Stimulated activated CD4-positive, alpha-beta T cell treated with anti-CD3 and anti-CD28 coated beads, Interleukin-4, amount 100 ng/mL, for 4 hours (primary cell): Measurements from ENCODE around the gene ADAMTSL2.

Experiments used
- DNase-seq, 2 experiments: peaks; one replicate each; pipeline ENCODE4 v3.0.0-alpha.2; 2020

The ADAMTSL2 gene

GRCh38 chr9:133536080-133536479, 1.6 kb downstream of the ADAMTSL2 start:
- no peak for DNase-seq

- DNase-seq, result no peak
Measured at GRCh38 chr9:133536536-133536935, 2.0 kb downstream of the ADAMTSL2 start.

GRCh38 chr9:133537257-133537656, 2.8 kb downstream of the ADAMTSL2 start:
- DNase-seq, result no peak

DNA sequence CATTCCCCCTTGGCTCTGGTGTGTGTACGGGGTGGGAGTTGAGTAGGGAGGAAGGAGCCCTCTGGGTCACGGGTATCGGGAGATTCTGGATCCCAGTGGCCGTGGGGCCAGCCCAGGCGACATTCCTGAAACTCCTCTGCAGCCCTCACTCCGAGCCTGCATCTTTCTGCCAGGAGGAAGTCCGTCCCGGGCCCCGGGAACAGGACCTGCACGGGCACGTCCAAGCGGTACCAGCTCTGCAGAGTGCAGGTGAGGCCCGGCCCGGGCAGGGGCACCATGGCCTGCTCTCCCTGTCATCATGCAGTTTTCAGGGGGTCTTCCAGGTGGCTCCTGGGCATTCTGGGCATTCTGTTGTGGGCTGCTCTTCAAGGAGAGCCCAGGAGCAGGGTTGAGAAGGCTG, 3.7 kb downstream of the ADAMTSL2 start:
- no peak for DNase-seq

DNA sequence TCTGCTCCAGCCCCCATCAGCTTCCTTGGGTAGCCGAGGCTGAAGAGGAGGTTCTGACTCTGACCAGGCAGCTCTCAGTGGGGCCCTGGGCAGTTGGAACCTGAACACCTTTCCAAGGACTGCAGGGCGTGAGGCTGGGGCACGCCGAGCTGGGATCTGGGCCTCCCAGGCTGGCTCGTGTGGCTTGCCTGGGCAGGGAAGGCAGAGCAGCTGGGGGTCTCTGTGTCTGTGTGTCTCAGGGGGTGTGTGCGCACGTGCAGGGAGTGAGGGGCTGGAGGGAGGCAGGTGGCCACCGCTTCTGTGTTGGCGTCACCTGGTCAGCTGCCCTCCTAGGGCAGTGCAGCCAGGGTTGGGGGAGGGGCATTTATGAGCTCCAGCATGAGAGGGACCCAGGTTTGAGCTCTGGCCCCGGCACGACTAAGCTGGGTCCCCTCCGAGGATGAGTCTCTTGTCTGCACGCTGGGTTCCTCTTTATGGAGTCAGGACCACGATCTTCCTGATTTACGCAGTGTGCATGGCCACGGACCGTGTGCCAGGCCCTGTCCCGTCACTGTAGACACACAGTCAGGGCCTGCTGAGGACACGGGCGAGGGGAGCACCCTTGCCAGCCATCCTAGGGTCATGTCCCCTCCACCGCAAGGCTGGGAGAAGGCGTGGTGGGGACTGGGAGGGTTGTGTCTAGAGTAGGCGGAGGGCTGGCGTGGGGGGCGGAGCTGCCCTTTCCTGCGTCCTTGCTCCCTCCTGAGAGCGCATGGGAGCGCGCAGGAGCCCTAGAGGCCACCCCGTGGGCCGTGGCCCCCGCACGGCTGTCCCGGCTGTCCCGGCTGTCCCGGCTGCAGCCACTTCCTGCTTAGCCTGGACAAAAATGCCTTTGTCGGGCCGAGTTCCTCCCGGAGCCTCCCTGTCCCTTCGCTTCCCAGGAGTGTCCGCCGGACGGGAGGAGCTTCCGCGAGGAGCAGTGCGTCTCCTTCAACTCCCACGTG, 4.6 kb downstream of the ADAMTSL2 start:
- no peak for DNase-seq

DNA sequence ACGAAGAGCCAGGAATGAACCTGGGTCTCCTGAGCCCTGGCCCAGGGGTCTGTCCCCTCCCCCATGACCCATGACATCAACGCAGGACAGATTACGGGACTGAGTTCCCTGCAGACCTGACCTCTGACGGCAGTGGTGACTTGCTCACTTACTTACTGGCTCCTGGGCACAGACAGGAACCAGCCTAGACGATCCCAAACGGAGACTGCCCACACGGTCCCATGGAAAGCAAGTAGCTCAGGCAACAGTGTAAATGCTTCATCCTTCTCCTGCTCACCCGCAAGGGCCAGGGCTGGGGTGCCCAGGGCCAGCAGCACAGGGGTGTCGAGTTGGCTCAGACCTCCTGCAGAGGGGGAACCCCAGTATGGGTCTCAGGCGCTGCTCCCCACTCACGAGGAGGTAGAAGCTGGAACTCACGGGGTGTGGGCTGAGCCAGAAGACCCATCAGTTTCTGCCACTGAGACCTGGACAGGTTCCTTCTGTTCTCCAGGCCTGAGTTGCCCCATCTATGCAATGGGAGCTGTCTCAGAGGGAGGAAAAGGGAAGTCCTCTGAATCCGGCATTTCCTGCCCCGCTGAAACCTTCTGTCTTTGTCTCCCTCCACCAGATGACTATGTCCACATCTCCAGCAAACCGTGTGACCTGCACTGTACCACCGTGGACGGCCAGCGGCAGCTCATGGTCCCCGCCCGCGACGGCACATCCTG, 5.6 kb downstream of the ADAMTSL2 start:
- no peak for DNase-seq

DNA sequence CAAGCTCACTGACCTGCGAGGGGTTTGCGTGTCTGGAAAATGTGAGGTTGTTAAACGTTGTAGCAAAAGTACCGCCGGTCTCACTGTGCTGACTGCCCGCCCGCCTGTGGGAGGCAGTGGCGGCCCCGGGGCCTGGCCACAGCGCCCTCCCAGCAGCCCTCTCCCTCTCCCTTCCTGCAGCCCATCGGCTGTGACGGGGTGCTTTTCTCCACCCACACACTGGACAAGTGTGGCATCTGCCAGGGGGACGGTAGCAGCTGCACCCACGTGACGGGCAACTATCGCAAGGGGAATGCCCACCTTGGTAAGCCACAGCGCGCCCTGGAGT, 6.2 kb downstream of the ADAMTSL2 start:
- no peak for DNase-seq

DNA sequence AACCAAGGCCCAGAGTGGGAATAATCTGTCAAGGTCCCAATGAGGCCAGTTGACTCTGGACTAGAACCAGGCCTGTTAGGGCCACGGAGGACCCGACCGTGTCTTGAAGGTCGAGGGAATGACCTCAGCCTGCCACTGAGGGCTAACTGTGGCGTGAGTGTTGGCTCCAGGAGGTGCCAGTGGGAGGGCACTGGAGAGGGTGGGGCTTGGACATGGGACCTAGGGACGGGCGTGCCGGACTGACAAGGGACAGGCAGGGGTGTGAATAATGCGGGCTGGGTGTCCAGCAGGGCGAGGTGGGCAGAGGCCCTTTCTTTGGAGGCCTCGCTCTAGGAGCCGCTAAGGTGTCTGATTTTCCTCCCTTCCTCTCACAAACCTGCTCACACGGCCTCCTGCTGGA, 7.5 kb downstream of the ADAMTSL2 start:
- DNase-seq, result no peak

DNA sequence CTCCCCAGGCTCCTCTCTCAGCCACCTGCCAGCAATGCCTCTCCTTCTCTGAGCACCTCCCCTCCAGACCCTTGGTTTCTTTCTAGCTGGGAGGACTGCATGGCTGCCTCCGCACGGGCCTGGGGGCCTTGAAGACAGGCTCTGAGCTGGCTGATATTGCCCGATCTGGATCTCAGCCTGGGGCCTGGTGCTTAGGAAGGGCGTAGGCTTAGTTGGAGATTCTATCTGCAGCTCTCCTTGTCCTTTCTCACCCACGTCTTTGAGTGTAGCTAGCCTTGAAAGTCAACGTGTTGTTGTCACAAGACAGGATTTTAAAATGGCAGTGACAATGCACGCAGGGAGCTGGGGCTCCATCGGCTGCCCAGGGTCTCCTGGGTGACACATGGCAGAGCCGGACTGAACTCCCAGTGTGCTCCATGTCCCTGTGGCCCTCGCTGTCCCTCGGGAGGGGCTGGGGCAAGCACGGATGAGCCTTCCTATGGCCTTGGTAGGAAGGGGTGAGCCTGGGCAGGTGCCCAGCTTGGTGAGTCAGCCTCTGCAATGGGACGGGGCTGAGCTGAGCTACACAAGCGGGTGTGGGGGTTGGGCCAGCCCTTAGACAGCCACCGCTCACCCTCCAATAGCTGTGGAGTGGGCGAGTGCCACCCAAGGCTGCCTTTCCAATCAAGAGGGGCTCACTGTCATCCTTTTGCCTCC, 9.4 kb downstream of the ADAMTSL2 start:
- no peak for DNase-seq

DNA sequence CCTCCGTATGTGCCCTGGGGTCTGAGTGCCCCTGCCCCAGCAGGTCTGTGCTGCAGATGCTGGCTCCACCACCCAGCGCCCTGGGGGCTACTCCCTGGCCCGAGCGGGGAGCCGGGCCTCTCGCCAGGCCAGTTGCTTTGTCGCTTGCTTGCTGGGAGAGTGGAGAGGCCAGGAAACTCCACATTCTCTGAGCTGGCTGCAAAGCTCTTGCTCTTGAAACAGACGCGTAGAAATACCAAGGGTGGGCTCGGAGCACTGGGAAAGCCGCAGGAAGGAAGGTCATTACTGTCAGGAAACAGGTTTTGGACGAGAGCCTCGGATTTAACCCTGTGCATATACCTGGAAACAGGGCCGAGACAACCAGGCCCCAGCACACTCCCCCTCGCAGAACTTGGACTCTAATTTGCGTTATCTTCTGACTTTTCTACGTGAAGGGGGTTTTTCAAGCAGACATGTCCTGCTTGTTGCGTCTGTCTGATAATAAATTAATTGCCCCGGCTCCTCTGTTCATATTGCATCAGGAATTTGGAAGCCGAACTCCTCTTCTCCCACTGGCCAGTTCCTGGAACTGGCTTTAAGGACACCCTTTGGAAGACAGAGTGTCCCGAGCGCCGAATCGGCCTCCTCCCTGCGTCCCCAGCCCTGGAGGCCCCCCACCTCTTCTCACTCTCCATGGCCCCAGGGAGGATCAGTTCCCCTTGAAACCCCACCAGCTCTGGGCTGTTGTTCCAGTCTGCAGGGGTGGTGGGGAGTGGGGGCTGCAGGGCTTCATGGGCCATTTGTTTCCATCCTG, 11.2 kb downstream of the ADAMTSL2 start:
- no peak for DNase-seq

GRCh38 chr9:133546287-133546680, 11.8 kb downstream of the ADAMTSL2 start:
- DNase-seq, result no peak

DNA sequence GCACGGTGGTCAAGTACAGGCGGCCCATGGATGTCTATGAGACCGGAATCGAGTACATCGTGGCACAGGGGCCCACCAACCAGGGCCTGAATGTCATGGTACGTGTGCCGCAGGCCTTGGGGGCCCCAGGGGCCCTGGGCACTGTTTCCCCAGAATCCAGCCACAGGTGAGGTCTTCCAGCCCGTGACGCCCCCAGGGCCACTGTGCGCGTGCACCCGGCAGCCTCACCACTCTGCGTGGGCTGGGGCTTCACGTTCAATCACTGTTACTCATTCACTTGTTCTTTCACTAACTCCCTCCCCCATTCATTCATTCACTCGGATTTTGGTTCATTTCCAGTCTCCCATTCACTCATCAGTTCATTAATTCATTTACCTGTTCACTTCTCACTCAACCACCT, 12.6 kb downstream of the ADAMTSL2 start:
- no peak for DNase-seq

- no peak for DNase-seq
Measured at GRCh38 chr9:133551446-133551845, 16.9 kb downstream of the ADAMTSL2 start.

DNA sequence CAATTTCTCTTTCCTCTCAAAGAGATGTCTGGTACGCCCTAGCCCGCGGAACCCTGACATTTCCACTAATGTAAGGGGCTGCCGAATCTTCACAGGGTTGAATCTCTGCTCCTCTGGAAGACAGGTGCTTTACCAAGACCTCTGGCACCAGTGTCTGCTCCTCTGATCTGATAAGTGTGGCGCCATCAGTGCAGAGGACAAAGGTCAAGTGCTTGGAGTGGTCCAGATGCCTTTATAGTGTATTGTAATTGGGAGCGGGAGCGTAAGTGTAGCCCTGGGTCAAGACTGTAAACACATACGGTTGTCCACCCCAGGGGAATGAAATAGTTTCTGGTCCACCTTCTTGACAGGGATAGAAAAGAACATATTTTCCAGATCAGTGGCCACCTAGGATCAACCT, 17.7 kb downstream of the ADAMTSL2 start:
- no peak for DNase-seq

GRCh38 chr9:133553123-133553522, 18.6 kb downstream of the ADAMTSL2 start:
- DNase-seq, result no peak

DNA sequence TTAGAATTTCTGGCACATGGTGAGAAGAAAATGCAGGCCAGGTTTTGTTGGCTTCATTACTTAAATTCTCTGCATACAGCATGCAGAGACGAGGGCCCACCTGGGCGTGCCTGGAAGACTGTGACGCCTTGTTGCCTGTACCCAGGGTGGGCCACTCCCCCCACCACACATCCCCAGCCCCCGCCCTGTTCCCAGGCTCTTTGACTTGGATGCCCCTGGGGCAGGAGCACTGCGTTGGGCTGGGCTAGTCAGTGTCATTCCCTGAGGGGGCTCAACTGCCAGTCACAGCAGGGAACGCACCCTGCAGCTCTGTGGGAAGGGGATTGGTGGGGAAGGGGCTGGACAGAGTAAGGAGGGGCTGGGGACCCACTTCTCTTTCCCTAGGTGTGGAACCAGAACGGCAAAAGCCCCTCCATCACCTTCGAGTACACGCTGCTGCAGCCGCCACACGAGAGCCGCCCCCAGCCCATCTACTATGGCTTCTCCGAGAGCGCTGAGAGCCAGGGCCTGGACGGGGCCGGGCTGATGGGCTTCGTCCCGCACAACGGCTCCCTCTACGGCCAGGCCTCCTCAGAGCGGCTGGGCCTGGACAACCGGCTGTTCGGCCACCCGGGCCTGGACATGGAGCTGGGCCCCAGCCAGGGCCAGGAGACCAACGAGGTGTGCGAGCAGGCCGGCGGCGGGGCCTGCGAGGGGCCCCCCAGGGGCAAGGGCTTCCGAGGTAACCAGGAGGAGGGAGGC, 19.6 kb downstream of the ADAMTSL2 start:
- DNase-seq, result no peak

DNA sequence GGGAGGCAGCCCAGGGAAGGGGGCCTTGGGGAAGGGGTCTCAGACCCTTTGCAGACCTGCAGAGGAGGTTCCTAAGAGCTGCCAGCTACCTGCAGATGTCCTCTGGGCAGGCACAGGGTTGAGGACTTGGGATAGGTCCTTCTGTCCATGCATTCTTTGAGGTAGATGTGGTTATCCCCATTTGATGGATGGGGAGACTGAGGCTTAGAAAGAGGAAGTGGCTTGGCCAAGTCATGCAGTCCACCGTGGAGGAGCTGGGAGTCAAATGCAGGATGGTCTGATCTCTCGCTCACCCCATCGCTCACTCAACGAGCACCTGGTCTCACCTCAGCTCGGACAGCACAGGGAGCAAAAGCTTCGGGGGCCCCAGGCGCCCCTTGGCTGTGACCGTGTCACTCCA, 20.2 kb downstream of the ADAMTSL2 start:
- DNase-seq, result no peak

DNA sequence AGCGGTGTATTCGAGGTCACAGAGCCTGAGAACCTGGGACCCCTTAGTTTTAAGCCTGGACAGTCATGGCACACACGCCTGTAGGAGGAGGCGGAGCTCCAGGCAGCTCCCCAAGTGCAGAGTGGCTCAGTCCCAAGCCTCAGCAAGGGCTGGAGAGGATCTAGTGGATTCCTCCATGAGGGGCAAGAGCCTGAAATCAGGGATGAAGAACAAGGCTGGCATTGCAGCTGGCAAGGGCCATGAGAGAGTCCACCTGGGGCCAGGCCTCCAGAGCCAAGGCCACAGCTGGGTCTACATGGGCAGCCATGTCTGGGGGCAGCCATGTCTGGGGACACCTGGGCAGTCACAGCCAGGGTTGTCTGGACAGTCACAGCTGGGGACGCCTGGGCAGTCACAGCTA, 21.9 kb downstream of the ADAMTSL2 start:
- no peak for DNase-seq

- DNase-seq, result no peak
Measured at GRCh38 chr9:133557581-133557980, 23.1 kb downstream of the ADAMTSL2 start.

DNA sequence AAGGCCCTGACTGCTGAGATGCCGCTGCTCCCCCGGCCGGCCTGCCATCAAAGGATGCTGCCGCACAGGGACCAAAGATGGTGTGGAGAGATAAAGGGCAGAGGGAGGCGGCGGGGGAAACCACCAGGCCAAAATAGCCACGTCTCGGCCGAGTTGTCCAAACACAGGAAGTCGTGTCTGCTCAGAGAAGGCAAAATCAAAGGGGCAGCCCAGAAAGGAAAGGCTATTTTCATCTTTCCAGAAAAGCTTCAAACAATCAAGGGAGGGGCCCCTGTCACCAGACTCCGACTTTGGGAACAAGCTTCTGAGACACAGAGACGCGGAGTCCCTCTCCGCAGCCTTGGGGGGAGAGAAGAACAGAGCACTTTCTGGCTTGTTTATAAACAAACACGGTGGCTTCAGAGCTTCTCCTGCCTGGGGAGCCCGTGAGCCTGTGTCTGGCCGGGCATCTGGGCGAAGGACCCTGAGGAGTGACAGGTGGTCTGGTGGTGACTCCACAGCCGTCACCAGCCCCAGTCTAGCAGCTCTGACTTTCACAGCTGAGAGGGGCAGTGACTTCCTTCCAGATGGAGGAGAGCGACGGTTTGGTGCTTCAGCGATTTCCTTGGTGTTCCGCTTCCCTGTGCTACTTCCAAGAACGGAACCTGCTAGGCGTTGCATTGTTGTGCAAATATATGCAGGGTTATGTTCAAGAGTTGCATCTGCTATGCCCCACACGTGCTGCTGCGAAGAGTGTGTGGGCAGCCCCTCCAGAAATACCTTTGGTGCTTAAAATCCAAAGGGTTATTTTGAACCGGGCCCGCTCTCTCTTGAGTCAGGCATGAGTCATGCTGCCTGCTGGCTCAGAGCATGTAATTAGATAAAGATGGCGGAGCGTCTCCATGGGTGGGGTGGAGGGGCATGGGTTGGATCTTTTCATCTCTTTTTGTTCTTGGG, 24.0 kb downstream of the ADAMTSL2 start:
- peak; percentile 18 to 55 for DNase-seq

DNA sequence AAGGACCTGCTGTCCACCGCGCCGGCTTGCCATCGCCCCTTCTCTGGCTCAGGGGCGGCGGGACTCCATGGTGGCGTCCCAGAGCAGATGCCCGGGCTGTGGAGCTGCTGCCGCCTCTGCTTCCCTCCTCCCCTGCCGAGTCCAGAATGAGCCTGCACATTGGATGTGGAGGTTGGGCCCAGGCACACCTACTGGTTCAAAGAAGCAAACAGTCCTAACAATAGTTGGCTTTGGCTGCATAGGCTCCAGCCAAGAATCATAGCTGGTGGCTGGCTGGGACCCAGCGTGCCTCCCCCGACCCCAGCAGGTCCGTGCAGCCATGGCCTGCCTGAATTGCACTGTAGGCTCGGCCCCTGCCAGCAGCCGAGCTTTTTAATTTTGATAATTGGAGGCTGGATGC, 25.8 kb downstream of the ADAMTSL2 start:
- no peak for DNase-seq
